ENCODE measurements around the gene TESMIN. TPM values are rescaled to one million over a fixed set of nuclear protein-coding genes. Genes with fewer than 3 reads are reported as not detected.

The TESMIN gene
- total RNA-seq, 6 experiments from 2014 or later: 3.9 to 6.1 (median 5.0) TPM

DNA sequence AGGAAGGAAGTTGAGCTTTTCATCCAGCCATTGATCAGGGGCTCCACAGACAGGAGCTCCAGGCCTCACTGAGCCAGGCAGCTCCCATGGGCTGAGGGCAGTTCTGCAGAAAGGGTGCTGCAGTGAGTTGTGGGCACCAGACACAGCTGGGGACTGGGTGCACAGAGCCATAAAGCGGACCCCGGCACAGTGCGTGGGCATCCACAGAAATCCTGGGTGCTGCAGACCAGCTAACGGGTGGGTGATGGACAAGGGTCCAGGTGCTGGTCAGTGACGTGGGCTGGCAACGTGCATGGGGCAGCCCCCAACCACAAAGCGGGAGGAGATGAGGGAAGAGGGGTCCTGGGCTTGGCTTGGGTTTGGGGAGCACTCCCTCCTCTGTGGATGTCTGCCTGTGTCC, 86.4 kb downstream of the TESMIN start:
- H3K4me3 Mint-ChIP-seq: no peak overlapping the region
- H3K4me1 Mint-ChIP-seq (ENCODE audit: low read depth): no peaks in the 10 kb centered on the region
- no peaks in the 10 kb centered on the region; the same call in 1 of the 2 replicates for H3K36me3 Mint-ChIP-seq (ENCODE audit: low read depth)
- DNase-seq: no peak
- H3K9me3 Mint-ChIP-seq: peaks cover 5% of the 10 kb centered on the region; the same call in 1 of the 2 replicates
- peaks cover 18% of the 10 kb centered on the region for H3K27me3 Mint-ChIP-seq (ENCODE audit: insufficient read depth)
- TF ChIP-seq, protein P1, sequence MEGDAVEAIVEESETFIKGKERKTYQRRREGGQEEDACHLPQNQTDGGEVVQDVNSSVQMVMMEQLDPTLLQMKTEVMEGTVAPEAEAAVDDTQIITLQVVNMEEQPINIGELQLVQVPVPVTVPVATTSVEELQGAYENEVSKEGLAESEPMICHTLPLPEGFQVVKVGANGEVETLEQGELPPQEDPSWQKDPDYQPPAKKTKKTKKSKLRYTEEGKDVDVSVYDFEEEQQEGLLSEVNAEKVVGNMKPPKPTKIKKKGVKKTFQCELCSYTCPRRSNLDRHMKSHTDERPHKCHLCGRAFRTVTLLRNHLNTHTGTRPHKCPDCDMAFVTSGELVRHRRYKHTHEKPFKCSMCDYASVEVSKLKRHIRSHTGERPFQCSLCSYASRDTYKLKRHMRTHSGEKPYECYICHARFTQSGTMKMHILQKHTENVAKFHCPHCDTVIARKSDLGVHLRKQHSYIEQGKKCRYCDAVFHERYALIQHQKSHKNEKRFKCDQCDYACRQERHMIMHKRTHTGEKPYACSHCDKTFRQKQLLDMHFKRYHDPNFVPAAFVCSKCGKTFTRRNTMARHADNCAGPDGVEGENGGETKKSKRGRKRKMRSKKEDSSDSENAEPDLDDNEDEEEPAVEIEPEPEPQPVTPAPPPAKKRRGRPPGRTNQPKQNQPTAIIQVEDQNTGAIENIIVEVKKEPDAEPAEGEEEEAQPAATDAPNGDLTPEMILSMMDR (IDR thresholded peaks at IDR 0.05): no peak
- H3K27ac Mint-ChIP-seq: no peak overlapping the region

DNA sequence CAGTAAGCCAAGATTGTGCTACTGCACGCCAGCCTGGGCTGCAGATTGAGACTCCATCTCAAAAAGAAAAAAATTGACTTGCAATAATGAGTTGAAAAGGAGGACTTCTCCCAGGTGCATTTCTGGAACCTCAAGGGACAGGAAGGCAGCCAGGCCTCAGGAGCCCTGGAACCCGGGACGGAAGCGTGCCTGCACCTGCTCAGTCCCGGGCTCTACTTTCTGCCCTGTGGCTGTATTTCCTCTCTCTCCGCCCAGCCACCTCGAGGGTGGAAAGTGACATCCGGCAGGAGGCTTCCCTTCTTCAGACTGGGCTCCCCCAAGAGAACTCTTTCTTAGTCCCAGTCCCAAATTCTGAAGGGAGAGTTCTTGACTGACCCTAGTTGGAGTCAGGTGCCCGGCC, 87.2 kb downstream of the TESMIN start:
- Mint-ChIP-seq H3K4me1 (ENCODE audit: low read depth) (peaks cover 4% of the 10 kb centered on the region), H3K27ac (no peak overlapping the region), H3K36me3 (ENCODE audit: low read depth) (no peaks in the 10 kb centered on the region; the same call in 1 of the 2 replicates), H3K27me3 (ENCODE audit: insufficient read depth) (peaks cover 19% of the 10 kb centered on the region), H3K4me3 (no peak overlapping the region), H3K9me3 (peaks cover 5% of the 10 kb centered on the region; the same call in 1 of the 2 replicates)
- TF ChIP-seq, protein P1 (IDR thresholded peaks at IDR 0.05): no peak
- no peak for DNase-seq

DNA sequence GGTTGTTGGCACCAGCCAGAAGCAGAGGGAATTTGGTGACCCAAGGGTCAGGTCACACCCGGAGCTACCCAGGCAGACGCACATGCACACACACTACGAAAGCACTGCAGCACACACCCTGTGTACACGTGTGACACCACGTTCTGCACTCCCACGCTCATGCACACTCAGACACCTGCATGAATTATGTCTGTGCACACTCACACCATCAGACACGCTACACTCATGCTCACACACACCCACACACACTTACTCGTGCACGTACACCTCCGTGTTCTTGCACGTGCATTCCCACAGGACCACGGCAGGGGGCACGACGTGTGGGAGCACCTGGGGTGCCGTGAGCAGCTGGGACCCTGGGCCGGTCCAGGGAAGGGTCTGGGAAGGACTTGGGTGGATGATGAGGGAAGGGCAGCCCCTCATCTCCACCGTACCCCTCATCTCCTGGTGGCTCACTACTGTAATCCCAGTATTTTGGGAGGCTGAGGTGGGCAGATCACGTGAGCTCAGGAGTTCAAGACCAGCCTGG, 87.8 kb downstream of the TESMIN start:
- peaks cover 22% of the 10 kb centered on the region for H3K27me3 Mint-ChIP-seq (ENCODE audit: insufficient read depth)
- TF ChIP-seq, protein P1 (IDR thresholded peaks at IDR 0.05): no peak
- H3K36me3 Mint-ChIP-seq (ENCODE audit: low read depth): no peaks in the 10 kb centered on the region; the same call in 1 of the 2 replicates
- peaks cover 5% of the 10 kb centered on the region; the same call in 1 of the 2 replicates for H3K9me3 Mint-ChIP-seq
- H3K27ac Mint-ChIP-seq: no peak overlapping the region
- peaks cover 10% of the 10 kb centered on the region for H3K4me1 Mint-ChIP-seq (ENCODE audit: low read depth)
- no peak overlapping the region for H3K4me3 Mint-ChIP-seq
- no peak for DNase-seq

DNA sequence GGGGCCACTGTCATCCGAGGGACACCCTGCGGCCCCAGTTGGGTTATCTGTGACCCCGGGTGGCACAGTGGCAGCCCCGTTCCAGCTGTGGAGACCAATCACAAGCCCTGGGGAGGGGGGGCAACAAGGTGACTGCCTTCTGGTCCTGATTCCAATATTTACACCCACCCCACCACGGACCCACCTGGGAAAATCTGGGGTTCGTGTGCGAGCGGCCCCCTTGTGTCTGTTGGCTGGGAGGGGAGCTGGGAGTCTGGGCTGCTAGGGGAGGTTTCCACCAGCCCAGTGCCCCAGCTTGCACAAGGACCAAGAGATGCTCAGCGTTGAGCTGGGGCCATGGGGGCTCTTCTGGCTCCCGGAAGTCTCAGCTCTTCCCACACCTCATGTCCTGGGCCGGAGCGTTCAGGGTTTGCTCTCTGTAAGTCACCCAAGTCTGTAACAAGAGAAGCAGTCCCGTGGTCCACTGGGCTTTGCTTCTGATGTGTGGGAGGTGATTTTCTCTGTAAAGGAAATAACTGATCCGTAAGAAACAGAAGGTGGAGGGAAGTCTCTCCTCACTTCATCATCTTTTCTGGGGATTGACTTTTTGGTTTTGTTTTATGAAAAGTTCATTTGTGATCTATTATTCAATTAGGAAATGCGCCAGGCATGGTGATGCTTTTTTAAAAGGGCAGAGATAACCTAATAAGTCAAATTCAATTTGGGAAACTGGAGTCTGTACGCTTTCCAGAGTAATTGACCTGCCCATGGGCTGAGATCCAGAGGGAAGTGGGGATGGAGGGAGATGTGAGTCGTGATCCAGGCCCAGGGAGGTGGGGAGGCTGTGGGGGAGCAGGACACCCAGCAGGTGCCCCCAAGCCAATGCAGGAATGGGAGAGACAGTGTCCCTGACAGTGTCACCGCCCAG, 89.4 kb downstream of the TESMIN start:
- DNase-seq: no peak
- TF ChIP-seq, protein P1 (IDR thresholded peaks at IDR 0.05): no peak
- H3K36me3 Mint-ChIP-seq (ENCODE audit: low read depth): no peaks in the 10 kb centered on the region; the same call in 1 of the 2 replicates
- no peak overlapping the region for H3K27ac Mint-ChIP-seq
- peaks cover 17% of the 10 kb centered on the region for H3K4me1 Mint-ChIP-seq (ENCODE audit: low read depth)
- H3K27me3 Mint-ChIP-seq (ENCODE audit: insufficient read depth): peaks cover 25% of the 10 kb centered on the region
- peaks cover 5% of the 10 kb centered on the region; the same call in 1 of the 2 replicates for H3K9me3 Mint-ChIP-seq
- H3K4me3 Mint-ChIP-seq: no peak overlapping the region

DNA sequence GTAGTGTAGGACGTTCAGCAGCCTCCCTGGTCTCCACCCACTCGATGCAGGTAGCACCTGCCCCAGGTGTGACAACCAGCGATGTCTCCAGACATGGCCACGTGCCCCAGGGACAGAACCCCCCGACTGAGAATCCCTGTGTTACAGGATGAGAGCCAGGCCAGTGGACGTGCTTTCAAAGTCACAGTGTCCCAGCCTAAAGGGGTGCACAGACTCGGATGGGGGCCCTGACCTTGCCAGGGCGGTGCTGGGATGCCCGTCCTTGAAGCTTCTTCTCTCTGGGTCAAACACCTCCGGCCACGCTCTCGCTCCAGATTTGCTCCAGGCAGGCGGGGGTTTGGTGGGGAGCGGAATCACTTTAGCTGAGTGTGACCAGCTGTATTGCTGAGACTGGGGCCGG, 90.3 kb downstream of the TESMIN start:
- TF ChIP-seq, protein P1 (IDR thresholded peaks at IDR 0.05): no peak
- Mint-ChIP-seq H3K9me3 (peaks cover 5% of the 10 kb centered on the region; the same call in 1 of the 2 replicates), H3K36me3 (ENCODE audit: low read depth) (no peaks in the 10 kb centered on the region; the same call in 1 of the 2 replicates), H3K4me1 (ENCODE audit: low read depth) (peaks cover 17% of the 10 kb centered on the region), H3K27me3 (ENCODE audit: insufficient read depth) (peaks cover 29% of the 10 kb centered on the region), H3K4me3 (no peak overlapping the region), H3K27ac (no peak overlapping the region)
- DNase-seq: no peak
